Medulla oblongata (tissue), 1 donor: ENCODE results near the gene PRMT5.
A peak's percentile ranks its signal among the peaks of the same experiment; 100 is the strongest.
"Not testable (repeated sequence)": the region's sequence is repeated elsewhere in the genome, so short reads cannot be mapped to it uniquely, and the experiment has no call there.

Source experiments
- DNase-seq: peaks from one replicate; pipeline ENCODE4 v3.0.0-alpha.2; 2015; ENCODE audit errors: extremely low spot score

PRMT5 gene

DNA sequence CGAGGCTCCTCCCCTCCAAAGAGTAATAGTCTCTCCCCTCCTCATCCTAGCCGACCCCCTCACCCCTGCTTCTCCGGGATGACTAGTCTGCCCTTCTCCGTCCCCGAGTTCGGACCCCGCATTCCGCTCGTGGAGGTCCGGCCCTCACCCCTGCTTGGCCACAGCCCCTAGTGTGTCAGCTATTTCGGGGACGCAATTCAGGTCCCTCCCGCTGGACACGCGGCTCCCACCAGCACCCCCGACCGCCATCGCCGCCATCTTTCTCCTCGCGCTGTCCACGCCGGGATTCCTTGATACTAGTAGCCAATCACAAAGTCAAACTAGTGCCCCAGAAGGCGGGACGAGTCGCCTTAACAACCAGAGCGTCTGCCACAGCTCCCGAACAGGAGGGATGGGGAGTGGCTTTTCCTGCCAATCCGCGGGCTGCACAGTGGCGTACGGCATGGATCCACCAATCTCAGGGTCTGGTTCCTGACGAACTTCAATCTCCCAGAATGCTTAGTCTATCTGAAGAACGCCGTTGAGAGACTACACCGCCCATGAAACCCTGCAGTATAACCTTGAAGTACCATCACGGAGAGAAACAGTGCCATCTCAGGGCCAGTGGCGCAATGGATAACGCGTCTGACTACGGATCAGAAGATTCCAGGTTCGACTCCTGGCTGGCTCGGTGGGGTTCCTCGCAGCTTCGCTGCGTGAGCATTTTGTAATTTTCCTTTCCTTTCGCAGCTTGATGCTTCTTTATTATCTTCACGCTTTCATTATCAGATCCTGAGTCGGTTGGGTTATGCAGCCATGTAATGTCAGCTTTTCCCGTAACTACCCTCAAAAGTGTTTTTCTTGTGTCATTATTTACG is at the start of gene PRMT5:
Gene PRMT5, minus strand, starts transcription at position 273 of the 857 bp plus-strand sequence. Its CDS starts 15 bp downstream, at position 258.
- DNase-seq: peak; percentile 100

DNA sequence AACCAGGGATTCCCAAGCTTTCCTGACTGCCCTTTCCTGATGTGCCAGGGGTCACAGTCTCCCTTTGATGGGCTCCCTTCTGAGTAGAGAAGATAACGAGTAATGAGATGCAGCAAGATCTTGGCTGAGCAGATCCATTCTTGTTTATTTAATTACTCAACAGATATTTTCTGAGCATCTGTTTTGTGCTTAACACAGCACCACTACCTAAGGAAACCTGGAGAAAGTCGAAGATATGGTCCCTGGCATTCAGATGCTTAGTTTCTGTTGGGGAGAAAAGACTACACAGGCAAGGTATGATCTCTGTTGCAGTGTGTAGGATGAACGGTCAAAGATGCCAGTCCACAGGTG is 49.3 kb upstream of the PRMT5 start:
- DNase-seq: no peak

DNA sequence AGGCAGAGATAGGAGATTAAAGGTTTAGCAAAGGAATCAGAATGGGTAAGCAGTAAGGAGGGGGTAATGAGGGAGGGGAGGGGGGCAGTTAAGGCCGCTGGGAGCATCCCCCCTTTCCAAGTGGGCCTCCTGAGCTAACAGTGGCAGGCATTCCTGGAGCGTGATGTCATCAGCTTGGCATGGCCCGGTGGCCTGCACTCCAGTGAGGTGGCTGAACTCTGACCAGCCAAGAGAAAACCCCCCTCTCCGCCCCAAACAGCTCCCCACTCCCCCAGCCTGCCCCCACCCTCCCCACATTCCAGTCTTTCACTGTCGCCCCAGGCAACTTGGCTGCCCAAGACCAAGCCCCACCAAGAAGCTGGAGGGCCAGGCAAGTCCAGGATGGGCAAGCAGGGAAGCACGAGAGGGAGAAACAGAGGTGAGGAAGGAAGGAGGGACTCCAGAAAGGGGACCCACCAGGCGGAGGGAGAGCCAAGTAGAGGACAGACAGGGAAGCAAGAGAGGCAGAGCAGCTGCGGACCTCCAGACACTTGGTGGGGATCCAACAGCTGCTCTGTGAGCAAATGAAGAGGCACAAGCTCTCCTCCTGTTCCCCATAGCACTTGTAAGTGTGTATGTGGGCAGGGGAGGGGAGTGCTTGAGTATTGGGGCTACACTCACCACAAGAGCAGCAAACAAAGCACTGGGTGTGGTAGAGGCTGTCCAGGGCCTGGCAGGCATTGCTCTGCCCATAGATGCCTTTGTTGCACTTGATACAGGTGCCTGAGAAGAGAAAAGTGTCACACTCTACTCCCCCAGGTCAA is 48.7 kb upstream of the PRMT5 start:
- no peak for DNase-seq

DNA sequence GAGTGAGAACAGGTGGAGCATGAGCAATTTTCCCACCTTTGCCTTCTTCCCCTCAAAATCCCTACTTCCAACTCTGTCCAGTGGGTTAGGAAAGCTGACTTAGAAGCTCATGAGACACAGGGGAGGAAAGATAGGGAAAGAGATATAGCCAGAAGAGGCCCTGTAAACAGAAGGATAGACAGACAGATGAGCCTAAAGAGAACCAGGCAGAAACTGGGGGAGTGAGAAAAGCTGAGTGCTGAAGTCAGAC is 48.2 kb upstream of the PRMT5 start:
- DNase-seq: no peak

DNA sequence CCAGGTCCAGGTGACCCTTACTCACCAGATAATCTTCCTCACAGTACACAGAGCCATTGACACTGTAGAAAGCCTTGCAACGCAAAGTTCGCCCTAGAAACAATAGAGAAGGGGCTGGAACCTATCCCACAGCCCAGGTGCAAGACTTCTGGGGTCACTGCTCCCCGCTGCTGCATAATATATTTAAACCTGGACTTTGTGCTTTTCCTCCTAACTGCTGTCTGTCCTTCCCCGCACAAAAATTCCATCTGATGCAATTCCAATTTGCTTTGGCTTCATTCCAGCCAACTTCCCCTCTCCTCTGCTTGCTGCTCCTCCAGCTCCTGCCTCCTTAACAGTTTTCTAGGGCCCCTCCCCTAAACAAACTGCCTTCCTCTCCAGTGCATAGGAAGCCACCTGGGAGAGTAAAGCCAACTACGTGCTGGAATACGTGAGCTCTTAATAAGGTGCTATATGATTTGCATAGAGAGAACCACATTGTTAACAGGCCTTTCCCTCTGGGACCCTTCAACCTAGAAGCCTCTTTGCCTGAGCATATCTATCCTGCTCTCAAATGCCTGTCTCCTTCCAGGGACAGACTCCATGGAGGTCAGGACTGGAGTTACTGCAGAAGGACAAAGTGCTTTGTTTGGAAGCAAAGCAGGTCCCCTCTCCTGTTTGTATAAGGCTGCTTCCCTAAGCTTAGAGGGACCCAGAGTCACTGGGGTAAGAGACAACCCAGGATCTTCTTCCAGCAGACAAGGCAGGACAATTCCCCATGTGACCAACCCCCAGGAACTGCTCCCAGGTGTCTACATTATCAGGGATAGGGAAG is 47.7 kb upstream of the PRMT5 start:
- DNase-seq: no peak

DNA sequence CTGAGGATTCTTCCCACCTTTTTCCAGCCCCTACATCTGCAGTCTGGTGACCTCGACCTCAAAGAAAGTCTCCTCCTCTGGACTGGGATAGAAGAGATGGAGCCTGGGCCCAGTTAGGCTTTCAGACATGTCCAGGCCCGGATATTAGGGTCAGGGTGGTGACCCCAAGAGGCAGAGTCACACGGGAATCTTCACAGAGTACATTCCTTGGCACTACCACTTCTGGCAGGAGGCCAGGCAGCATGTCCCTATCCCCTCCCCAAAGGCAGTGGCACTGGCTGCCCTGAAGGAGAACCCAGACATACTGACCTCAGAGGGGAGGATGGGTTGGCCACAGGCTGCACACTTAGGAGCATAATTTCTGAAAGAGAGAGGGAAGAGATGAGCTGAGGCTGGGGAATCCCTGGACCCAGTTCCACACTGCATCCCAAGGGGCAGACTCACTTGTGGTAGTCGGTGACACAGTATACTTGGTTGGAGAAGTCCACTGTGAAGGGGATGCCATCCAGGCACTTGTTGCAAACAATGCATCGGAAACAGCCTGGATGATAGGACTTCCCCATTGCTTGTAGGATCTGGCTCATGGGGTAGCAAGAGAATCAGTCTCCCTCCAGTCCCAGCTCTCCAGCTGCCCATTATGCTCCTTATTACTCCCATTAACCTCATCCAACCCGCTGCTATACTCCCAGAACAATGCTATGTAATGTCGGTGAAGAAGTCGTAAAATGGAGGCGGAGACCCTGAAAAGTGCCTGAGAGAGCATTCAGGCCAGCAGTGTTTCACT is 45.5 kb upstream of the PRMT5 start:
- DNase-seq: no peak

DNA sequence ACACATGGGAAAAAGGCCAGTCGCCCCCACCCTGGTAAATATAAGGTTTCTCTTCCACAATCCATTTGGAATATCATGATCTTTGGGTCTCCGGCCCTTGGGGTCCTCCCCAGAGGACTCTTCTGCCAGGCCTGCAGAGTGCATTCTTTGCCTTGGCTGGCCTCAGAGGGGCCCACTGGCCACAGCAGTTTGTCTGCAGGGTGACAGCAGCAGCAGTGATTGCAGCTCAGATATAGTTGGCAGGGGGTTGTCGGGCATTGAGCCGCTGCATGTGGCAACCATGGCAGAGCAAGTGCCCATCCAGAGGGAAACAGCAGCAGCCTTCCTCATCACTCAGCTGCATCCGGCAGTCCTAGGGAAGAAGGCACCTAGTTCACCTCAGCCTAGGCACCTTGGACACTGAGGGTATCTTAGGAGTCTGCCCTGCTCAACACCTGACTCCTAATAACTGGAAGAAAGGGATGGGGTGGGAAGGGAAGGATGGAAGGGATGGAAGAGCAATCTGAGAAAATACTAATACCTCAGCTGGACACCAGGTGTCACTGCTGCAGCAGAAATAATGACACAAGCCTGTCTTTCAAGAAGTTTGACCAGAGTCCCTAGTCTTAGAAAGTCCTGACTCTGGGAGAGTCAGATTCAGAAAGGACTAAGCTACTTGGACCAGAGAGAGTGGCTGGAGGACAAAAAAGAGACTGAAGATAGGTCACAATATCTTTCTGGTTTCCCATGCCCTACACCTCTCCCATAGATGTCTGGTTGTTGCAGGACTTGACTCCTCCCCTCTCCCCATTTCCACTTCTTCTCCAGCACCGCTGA is 44.2 kb upstream of the PRMT5 start:
- DNase-seq: peak; percentile 71

DNA sequence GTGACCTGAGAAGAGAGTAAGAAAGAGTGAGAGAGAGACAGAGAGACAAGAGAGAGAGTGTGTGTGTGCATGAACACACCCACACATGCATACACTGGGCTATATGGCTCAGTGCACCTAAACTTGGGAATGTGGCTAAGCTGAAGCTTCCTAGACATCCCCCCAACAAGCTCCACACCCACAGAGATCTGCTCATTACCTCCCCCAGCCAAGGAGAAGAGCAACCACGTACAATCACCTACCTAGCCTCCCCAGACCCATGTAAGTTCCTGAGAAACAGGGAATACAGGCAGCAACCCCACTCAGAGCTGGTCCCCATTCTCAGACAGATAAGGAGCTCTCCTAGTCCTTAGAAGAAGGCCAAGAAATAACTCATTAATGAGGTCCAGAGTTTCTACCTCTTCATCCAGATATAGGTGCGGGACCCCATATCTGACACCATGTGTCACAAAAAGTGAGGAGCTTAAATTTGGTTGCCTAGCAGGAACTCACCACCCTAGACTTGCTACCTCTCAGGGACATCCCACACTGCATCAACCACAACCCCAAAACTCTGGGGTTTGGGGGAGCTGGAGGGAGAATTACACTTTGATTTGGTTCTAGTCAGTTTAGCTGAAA is 43.2 kb upstream of the PRMT5 start:
- no peak for DNase-seq

DNA sequence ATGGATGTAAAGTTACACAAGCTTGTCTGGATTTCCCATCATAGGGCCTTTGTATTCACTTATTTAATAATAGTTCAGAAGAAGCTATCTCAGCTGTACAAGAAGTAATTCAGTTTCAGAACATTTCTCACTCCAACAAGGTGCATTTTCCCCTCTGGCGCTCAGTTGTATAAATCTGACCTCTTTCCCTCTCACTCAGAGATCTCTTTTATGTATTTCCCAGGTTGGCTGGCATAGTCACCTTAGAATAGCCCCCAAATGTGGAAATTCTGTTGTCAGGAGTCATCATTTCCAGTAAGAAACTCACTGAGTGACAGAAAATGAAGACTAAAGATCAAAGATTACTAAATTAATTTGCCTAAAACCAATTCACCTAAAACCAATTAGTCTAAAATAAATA is 42.0 kb upstream of the PRMT5 start:
- DNase-seq: no peak

DNA sequence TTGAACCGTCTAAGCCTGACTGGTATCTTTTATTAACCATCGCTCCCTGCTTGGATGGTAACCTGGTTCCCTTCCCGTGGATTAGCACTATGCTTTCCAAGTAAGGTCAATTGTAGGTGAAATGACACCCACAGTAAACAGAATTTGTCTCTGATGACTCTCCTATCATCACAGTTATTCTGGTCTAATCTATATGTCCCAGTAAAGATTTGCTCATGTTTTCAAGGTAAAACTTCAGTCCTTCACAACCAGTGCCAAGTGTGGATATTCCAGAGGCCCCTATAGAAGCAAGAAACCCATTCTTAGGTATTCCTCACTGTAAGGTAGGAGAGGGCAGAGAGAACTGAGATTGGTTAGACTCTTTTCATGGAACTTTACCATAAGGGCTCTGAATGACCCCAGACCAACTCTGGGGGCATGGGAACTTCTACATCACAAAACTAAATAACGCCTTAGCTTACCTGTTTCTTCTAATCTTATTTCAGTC is 37.6 kb upstream of the PRMT5 start:
- DNase-seq: no peak

DNA sequence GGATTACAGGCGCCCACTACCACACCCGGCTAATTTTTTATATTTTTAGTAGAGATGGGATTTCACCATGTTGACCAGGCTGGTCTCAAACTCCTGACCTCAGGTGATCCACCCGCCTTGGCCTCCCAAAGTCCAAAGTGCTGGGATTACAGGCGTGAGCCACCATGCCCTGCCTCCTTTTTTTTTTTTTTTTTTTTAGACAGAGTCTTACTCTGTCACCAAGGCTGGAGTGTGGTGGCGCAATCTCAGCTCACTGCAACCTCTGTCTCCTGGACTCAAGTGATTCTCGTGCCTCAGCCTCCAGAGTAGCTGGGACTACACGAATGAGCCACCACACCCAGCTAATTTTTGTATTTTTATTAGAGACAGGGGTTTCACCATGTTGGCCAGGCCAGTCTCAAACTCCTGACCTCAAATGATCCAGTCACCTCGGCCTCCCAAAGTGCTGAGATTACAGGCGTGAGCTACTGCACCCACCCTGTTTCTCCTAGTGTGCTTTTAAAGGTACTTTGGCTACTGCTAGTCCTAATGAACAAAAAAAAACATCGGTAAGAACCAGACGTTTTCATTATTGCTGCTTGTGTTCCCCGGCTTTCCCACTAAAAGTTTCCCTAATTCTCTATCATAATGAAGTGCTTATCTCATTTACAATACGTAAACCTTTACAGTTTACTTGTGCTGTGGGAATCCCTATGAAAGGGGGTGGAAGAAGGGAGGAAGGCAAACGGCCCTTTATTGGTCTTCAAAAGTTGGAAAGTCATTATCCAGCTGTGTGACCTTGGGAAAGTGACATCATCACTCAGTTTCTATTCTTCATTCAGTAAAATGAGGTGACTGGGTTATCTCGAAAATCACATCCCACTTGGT is 37.0 kb upstream of the PRMT5 start:
- DNase-seq: not testable (repeated sequence)

DNA sequence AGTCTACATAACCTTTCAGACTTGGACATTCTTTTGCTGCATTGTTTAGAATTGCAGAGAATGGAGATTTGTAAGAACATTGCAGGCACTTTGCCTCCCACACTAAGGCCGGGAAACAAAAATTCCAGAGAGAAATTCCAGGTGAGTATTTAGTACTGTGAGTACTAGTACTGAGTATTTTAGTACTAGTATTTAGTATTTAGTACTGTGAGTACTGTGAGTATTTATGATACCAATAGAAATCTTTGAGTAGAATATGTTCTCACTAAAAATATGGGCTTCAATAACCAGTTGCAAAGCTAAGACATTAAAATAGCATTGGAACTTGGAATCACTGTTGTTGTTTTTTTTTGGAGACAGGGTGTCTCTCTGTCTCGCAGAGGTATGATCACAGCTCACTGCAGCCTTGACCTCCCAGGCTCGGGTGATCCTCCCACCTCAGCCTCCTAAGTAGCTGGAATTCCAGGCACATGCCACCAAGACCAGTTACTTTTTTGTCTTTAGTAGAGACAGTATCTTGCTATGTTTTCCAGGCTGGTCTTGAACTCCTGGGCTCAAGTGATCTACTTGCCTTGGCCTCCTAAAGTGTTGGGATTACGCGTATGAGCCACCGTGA is 33.0 kb upstream of the PRMT5 start:
- no peak for DNase-seq

DNA sequence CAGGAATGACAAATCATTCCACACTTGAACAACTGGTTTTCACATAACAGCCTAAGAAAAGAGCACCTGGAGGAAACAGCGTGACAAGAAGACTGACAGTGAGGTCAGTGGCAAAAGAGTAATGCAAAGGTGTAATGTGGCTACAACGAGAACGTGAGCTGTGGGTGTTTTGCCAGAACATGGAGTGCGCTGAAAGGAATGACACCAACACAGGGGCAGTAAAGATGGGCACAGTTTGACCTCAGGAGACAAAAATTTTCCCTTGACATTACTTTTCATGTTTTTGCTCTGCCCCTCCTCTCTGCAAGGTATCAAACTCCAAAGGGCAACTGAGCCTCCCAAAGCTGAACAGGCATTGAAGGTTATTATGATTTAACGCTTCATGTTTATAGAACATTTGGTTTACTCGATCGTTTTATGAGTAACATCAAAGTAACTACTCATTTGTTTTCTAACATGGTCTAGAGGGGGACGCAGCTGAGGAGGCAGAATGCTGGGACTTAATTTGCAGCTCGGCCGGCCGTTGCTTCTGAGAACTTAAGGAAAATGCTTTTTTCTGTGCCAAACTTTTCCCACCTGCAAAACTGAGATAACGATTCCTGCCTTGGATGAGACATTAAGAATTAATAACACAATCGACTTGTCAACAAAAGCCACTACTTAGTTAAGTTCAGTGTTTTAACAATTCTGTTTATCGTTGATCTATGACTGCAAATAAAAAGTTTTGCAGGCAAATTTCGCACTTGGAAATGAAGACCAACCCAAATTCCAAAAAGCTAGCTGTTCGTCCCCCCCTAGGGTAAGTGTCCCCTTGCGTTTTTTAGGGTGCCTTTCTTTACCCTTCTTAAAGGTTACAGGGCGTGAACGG is 26.8 kb upstream of the PRMT5 start:
- no peak for DNase-seq

DNA sequence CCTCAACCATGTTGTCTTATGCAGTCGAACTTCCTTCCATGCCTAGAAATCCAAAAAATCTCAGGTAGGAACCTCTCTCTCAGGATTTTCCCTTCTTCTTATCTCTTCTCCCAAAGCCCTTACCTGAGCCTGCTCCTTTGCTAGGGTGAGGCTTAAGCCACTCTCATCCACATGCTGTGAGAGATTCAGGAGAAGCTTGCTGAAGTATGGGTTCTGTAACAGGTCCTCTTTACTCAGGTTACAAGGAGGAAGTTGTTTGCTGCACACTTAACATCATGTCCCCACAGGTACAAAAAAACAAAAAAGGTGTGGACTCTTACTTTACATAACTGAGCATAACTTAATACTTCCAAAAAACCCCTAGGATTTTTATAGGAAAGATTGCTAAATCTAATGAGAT is 23.2 kb upstream of the PRMT5 start:
- no peak for DNase-seq

DNA sequence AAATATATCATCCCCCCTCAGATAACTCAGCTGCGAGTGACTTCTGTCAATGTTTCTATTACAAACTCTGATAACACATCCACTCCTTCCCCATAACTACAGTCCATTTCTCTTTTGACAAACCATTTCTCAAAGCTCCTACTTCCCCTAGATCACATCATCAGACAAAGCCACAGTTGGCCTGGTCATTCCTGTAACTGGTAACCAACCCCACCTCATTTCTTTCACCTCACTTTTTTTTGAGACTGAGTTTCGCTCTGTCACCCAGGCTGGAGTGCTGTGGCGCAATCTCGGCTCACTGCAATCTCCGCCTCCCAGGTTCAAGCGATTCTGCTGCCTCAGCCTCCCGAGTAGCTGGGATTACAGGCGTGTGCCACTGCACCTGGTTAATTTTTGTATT is 22.6 kb upstream of the PRMT5 start:
- not testable (repeated sequence) for DNase-seq

DNA sequence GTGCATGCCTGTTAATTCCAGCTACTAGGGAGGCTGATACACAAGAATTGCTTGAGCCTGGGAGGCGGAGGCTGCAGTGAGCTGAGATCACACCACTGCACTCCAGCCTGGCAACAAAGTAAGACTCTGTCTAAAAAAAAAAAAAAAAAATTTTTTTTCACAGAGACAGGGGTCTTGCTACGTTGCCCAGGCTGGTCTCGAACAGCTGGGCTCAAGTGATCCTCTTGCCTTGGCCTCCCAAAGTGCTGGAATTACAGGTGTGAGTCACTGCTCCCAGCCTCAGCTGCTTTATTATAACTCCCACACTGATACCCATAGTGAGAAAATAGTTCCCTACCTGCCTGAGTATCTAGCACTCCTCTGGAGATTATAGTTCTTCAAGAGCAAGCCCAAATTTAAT is 16.5 kb upstream of the PRMT5 start:
- no peak for DNase-seq

DNA sequence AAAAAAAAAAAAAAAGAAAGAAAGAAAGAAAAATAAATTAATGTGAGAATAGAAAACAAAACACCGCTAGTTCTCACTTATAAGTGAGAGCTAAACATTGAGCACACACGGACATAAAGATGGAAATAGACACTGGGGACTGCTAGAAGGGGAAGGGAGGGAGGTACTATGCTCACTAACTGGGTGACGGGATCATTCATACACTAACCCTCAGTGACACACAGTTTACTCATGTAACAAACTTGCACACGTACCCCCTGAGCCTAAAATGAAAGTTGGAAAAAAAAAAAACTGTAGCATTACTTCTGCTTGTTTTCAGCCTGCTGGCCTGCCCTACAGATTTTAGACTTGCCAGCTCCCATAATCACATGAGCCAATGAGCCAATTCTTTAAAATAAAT is 10.5 kb upstream of the PRMT5 start:
- no peak for DNase-seq

DNA sequence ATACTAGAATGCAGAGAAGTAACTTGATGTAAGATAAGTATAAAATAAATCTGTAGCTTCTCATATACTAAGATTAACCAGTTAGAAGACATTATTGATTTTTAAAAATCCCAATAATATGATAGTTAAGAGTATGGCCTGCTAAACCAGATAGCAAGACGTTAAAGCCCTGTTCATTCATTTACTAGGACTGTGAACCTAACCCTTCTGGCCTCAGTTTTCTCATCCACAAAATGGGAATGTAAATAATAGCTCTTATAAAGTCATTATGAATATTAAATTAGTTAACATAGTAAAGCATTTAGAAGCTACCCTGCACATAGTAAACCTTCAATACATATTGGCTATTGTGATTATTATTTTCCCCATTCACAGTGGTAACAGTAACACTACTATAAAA is 6.0 kb upstream of the PRMT5 start:
- no peak for DNase-seq
